Breast epithelium (tissue), 3 donors: ENCODE data around the gene ABHD16A.

Experiments
- POLR2A ChIP-seq: fragments of 450-650 bp; IDR thresholded peaks from one replicate; pipeline ENCODE4 v1.6.1; 2016; ENCODE audit warnings: antibody characterized with exemption, mild to moderate bottlenecking, moderate library complexity
- POLR2AphosphoS5 ChIP-seq, 3 donors: sonication (generic); formaldehyde crosslinking; IDR thresholded peaks; one replicate each; pipeline ENCODE4 v1.6.1; 2017; ENCODE audit warnings: antibody characterized with exemption in 3 of 3
- TF ChIP-seq, protein P1 (sequence below), 3 donors: fragments of 450-650 bp; IDR thresholded peaks; one replicate each; pipeline ENCODE4 v1.5.1; 2016 to 2017; ENCODE audit warnings: antibody characterized with exemption in 3 of 3, mild to moderate bottlenecking in 3 of 3, moderate library complexity in 3 of 3

- TF ChIP-seq, protein P1, sequence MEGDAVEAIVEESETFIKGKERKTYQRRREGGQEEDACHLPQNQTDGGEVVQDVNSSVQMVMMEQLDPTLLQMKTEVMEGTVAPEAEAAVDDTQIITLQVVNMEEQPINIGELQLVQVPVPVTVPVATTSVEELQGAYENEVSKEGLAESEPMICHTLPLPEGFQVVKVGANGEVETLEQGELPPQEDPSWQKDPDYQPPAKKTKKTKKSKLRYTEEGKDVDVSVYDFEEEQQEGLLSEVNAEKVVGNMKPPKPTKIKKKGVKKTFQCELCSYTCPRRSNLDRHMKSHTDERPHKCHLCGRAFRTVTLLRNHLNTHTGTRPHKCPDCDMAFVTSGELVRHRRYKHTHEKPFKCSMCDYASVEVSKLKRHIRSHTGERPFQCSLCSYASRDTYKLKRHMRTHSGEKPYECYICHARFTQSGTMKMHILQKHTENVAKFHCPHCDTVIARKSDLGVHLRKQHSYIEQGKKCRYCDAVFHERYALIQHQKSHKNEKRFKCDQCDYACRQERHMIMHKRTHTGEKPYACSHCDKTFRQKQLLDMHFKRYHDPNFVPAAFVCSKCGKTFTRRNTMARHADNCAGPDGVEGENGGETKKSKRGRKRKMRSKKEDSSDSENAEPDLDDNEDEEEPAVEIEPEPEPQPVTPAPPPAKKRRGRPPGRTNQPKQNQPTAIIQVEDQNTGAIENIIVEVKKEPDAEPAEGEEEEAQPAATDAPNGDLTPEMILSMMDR (IDR thresholded peaks at IDR 0.05): no peak
- TF ChIP-seq POLR2A: no peak
- TF ChIP-seq POLR2AphosphoS5 (IDR thresholded peaks at IDR 0.05): no peak
These were observed 21.9 kb downstream of the ABHD16A start for GRCh38 chr6:31681135-31681671.
